AG10803 (cell line): ENCODE measurements around the gene SCRG1.

Source experiments
- DNase-seq: peaks from one replicate; pipeline ENCODE4 v3.0.0; 2010; ENCODE audit warnings: low read depth
- H3K4me3 ChIP-seq: 2 replicates; pipeline ENCODE4 v1.5.1; 2011; ENCODE audit warnings: mild to moderate bottlenecking, low read length, control low read depth
- CTCF ChIP-seq: conservative IDR thresholded peaks from 2 replicates; pipeline ENCODE4 v1.5.1; 2011; ENCODE audit warnings: mild to moderate bottlenecking, low read length, control low read depth, inconsistent platforms

SCRG1 gene

DNA sequence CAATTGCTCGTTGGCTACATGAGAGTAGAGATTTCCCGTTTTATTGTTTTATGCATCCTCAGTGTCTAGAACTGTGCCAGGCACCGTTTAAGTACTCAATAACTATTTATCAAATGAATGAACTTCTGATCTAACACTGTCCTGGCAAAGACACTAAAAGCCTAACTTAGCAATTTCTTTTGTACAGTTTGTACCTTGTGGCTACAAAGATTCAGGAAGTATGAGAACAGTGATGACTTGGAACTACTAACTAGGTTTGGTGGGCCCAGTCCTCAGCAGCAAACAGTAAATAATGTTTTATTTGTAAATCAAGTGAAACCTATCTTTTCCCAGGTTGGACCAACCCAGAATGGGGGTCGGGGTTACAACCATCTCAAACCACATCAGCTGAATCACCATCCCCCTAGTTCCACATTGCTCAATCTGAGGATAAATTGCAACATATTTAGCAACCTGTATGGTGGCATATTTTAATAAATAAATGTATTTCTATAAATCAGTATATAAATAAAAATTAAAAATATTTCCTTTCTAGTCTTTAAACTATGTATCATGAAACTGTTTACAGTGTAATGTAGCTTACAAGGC is 12.3 kb upstream of the SCRG1 start:
- no peak overlapping the region for H3K4me3 ChIP-seq
- DNase-seq: no peak
- TF ChIP-seq CTCF: no peak

DNA sequence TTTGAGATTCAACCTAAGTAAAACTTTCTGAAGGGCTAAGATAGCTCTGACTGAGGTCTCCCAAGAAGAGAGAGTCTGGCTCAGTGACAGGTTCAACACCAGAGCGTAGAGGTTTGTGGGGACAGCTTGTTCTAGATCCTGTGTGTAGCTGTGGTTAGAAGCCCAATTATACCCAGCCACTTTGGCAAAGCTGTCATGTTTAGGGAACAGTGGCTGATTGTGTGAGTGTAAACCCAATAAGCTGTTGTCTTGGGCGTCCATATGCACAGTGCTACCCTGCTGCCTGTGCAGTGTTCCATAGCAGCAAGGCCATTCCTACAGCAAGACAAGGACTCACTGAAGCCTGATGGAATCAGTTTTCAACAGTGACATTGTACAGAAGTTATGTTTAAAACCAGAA is 11.2 kb upstream of the SCRG1 start:
- DNase-seq: no peak
- TF ChIP-seq CTCF: no peak
- H3K4me3 ChIP-seq: no peak overlapping the region

- no peak for TF ChIP-seq CTCF
- no peak for DNase-seq
- H3K4me3 ChIP-seq: no peak overlapping the region
Observed at GRCh38 chr4:173405840-173406606, 7.1 kb upstream of the SCRG1 start.

- no peak overlapping the region for H3K4me3 ChIP-seq
- TF ChIP-seq CTCF: no peak
- DNase-seq: no peak
Observed at GRCh38 chr4:173404296-173404865, 5.5 kb upstream of the SCRG1 start.

DNA sequence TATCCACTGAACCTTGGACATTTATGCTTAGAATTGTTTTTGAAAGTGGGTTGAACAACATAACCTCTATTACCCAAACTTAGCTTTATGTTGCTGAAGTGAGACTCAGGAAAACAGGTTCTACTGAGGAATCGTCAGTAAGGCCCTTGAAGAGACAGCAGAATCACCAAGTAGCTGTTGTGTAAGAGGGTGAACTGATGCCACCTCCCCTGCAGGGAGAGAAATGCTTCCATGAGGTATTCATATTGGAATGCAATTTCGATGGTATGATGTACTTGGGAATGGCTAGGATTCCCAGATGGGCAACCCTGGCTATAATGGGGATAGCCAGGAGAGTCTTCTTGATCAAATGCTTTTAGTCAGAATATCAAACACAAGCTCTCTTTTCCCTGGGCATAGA is 4.1 kb upstream of the SCRG1 start:
- H3K4me3 ChIP-seq: no peak overlapping the region
- no peak for TF ChIP-seq CTCF
- DNase-seq: peak; percentile 75

GRCh38 chr4:173401063-173401462 is 2.1 kb upstream of the SCRG1 start:
- no peak for DNase-seq
- no peak for TF ChIP-seq CTCF
- no peak overlapping the region for H3K4me3 ChIP-seq

DNA sequence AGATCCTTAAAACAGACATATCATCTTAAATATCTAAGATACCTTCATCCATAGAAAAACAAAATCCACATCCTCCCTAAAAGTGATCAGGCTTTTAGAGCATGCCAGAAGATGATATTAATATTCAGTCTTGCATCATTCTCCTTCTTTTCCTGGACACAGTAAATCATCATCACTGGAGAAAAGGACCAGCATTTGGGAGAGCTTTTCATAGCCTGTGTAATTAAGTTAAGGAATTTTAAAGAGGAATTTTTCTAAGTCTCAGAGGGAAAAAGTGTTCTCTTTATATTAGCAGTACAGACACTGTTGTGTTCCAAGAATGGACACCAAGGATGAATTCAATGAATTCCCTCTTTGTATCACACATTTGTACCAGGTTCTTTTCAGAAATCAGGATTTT is 696 bp downstream of the SCRG1 start:
- H3K4me3 ChIP-seq: no peak overlapping the region
- no peak for TF ChIP-seq CTCF
- no peak for DNase-seq
